HCT116 (cell line): Measurements from ENCODE around the gene GIT2. TPM values are rescaled to one million over a fixed set of nuclear protein-coding genes. Genes with fewer than 3 reads are reported as not detected.

ENCODE experiments used
- ATAC-seq: fragments of 200-7000 bp; cut with Tn5 transposase; 2 replicates; pipeline ENCODE4 v1.9.1; 2020; ENCODE audit warnings: mild to moderate bottlenecking, moderate library complexity
- BruUV-seq: library from RNA; stranded (reverse); fragments of 400-500 nt; replicated peaks from 2 replicates; lab custom pipeline; 2021; lab: Mats Ljungman, UMichigan
- CTCF ChIA-PET: fragments of 300-600 bp; sonication (Branson Sonifier 250); formaldehyde crosslinking; loops from one replicate; lab custom pipeline; 2021; ENCODE audit warnings: antibody characterized with exemption; lab: Charles Lee
- POLR2A ChIA-PET: fragments of 300-600, 350-600 bp; sonication (Branson Sonifier 250); formaldehyde crosslinking; loops from one replicate; lab custom pipeline; 2021; ENCODE audit warnings: antibody characterized with exemption; lab: Charles Lee
- RAD21 ChIA-PET, 2 experiments: fragments of 300-600 bp; sonication (Branson Sonifier 250); formaldehyde crosslinking; loops; one replicate each; lab custom pipeline; 2023; ENCODE audit warnings: low total read pairs in 2 of 2; ENCODE audit not compliant: uncharacterized antibody in 2 of 2, unreplicated experiment in 2 of 2, low non-redundant PET in 1 of 2; lab: Charles Lee
- DNase-seq: peaks from one replicate; pipeline ENCODE4 v3.0.0-alpha.2; 2010; ENCODE audit warnings: low read depth, low spot score
- H2AFZ ChIP-seq: fragments of 200-600 bp; shearing (Covaris generic), sonication (generic); 2 replicates; pipeline ENCODE4 v1.6.1; 2017; ENCODE audit warnings: low read depth, mixed run types, mixed read lengths, antibody characterized with exemption, low read length; ENCODE audit not compliant: poor library complexity, severe bottlenecking
- H3K27ac ChIP-seq: 2 replicates; pipeline ENCODE4 v1.5.1; 2012; ENCODE audit warnings: low read depth, low read length
- H3K27me3 ChIP-seq: fragments of 200-600 bp; sonication (generic); 2 replicates; pipeline ENCODE4 v1.6.1; 2016; ENCODE audit warnings: mixed run types, low read length, mixed read lengths; ENCODE audit not compliant: insufficient read depth
- H3K36me3 ChIP-seq, 2 experiments: fragments of 200-500 bp in 1 of 2; fragments of 200-600 bp in 1 of 2; sonication (Bioruptor generic) in 1 of 2; sonication (generic) in 1 of 2; 2 replicates each; pipeline versions ENCODE4 v1.5.1 to v1.6.1; 2014 to 2016; ENCODE audit warnings: low read length in 2 of 2, inconsistent platforms in 1 of 2, mixed read lengths in 1 of 2, mixed run types in 1 of 2; ENCODE audit not compliant: insufficient read depth in 2 of 2, control insufficient read depth in 1 of 2
- H3K4me1 ChIP-seq, 2 experiments: fragments of 200-600 bp in 1 of 2; sonication (generic) in 1 of 2; 2 replicates each; pipeline versions ENCODE4 v1.5.1 to v1.6.1; 2012 to 2017; ENCODE audit warnings: low read length in 2 of 2, inconsistent platforms in 1 of 2, mild to moderate bottlenecking in 1 of 2, mixed read lengths in 1 of 2, mixed run types in 1 of 2, moderate library complexity in 1 of 2; ENCODE audit not compliant: insufficient read depth in 2 of 2, control insufficient read depth in 1 of 2
- H3K4me2 ChIP-seq: fragments of 200-600 bp; sonication (generic); 2 replicates; pipeline ENCODE4 v1.6.1; 2017; ENCODE audit warnings: mixed run types, low read length, mixed read lengths
- H3K4me3 ChIP-seq, 2 experiments: fragments of 200-600 bp in 1 of 2; sonication (generic) in 1 of 2; replicated peaks in 1 of 2; 2 replicates each; pipeline ENCODE4 v1.5.1; 2011 to 2016; ENCODE audit warnings: low read length in 2 of 2, control low read depth in 1 of 2, low read depth in 1 of 2, mild to moderate bottlenecking in 1 of 2, mixed read lengths in 1 of 2, mixed run types in 1 of 2
- H3K79me2 ChIP-seq: fragments of 200-600 bp; sonication (generic); 2 replicates; pipeline ENCODE4 v1.6.1; 2017; ENCODE audit warnings: mild to moderate bottlenecking, mixed run types, low read length, moderate library complexity, mixed read lengths; ENCODE audit not compliant: insufficient read depth
- H3K9ac ChIP-seq: fragments of 200-600 bp; sonication (generic); 2 replicates; pipeline ENCODE4 v1.6.1; 2016; ENCODE audit warnings: low read length, mixed read lengths
- H3K9me2 ChIP-seq: fragments of 200-600 bp; sonication (generic), shearing (Covaris generic); 2 replicates; pipeline ENCODE4 v1.6.1; 2017; ENCODE audit warnings: mixed run types, mild to moderate bottlenecking, moderate library complexity; ENCODE audit not compliant: insufficient read depth
- H3K9me3 ChIP-seq, 2 experiments: fragments of 200-500 bp in 1 of 2; fragments of 200-600 bp in 1 of 2; sonication (Bioruptor generic) in 1 of 2; sonication (generic) in 1 of 2; 2 replicates each; pipeline ENCODE4 v1.6.1; 2014 to 2017; ENCODE audit warnings: low read length in 2 of 2, mixed read lengths in 2 of 2, inconsistent platforms in 1 of 2, low read depth in 1 of 2, mild to moderate bottlenecking in 1 of 2, mixed run types in 1 of 2, moderate library complexity in 1 of 2; ENCODE audit not compliant: control insufficient read depth in 1 of 2, insufficient read depth in 1 of 2
- H4K20me1 ChIP-seq: fragments of 200-600 bp; sonication (generic), shearing (Covaris generic); 2 replicates; pipeline ENCODE4 v1.6.1; 2017; ENCODE audit warnings: mixed run types, mild to moderate bottlenecking, moderate library complexity; ENCODE audit not compliant: insufficient read depth
- CTCF ChIP-seq, 3 experiments: fragments of 200-600 bp in 1 of 3; sonication (generic) in 1 of 3; IDR thresholded peaks in 2 of 3; conservative IDR thresholded peaks in 1 of 3; 2 replicates each; pipeline ENCODE4 v1.5.1; 2012 to 2017; ENCODE audit warnings: low read depth in 2 of 3, low read length in 2 of 3, antibody characterized with exemption in 1 of 3, borderline replicate concordance in 1 of 3, control low read depth in 1 of 3, mild to moderate bottlenecking in 1 of 3, mixed read lengths in 1 of 3, mixed run types in 1 of 3, moderate library complexity in 1 of 3; ENCODE audit not compliant: insufficient read depth in 1 of 3
- EGR1 ChIP-seq: IDR thresholded peaks from 2 replicates; pipeline ENCODE4 v1.6.1; 2012; ENCODE audit warnings: low read depth
- ELF1 ChIP-seq: IDR thresholded peaks from 2 replicates; pipeline ENCODE4 v1.6.1; 2012; ENCODE audit warnings: low read depth, borderline replicate concordance
- EZH2 ChIP-seq: fragments of 200-600 bp; sonication (generic); IDR thresholded peaks from 2 replicates; pipeline ENCODE4 v1.6.1; 2017; ENCODE audit warnings: antibody characterized with exemption, mixed run types
- EZH2phosphoT487 ChIP-seq: fragments of 200-600 bp; IDR thresholded peaks from 2 replicates; pipeline ENCODE4 v1.6.1; 2018; ENCODE audit warnings: antibody characterized with exemption, borderline replicate concordance
- JUND ChIP-seq: IDR thresholded peaks from 2 replicates; pipeline ENCODE4 v1.6.1; 2012
- MAX ChIP-seq: IDR thresholded peaks from 2 replicates; pipeline ENCODE4 v1.6.1; 2012
- POLR2A ChIP-seq: IDR thresholded peaks from 2 replicates; pipeline ENCODE4 v1.7.0; 2011; ENCODE audit warnings: borderline replicate concordance; ENCODE audit not compliant: insufficient read depth, insufficient read length; ENCODE audit errors: extremely low read depth
- POLR2AphosphoS5 ChIP-seq: IDR thresholded peaks from 2 replicates; pipeline ENCODE4 v1.6.1; 2011; ENCODE audit warnings: mild to moderate bottlenecking, low read depth, low read length, moderate library complexity
- RAD21 ChIP-seq: IDR thresholded peaks from 2 replicates; pipeline ENCODE4 v1.6.1; 2012; ENCODE audit warnings: low read depth, mild to moderate bottlenecking
- REST ChIP-seq: IDR thresholded peaks from 2 replicates; pipeline ENCODE4 v1.6.1; 2012; ENCODE audit warnings: low read depth
- SP1 ChIP-seq: IDR thresholded peaks from 2 replicates; pipeline ENCODE4 v1.6.1; 2012; ENCODE audit warnings: low read depth
- SRF ChIP-seq: IDR thresholded peaks from 2 replicates; pipeline ENCODE4 v1.6.1; 2012; ENCODE audit warnings: low read depth
- YY1 ChIP-seq: IDR thresholded peaks from 2 replicates; pipeline ENCODE4 v1.6.1; 2011; ENCODE audit warnings: low read length, low read depth, moderate library complexity, mild to moderate bottlenecking; ENCODE audit not compliant: insufficient replicate concordance; ENCODE audit errors: extremely low read depth
- ZFX ChIP-seq: fragments of 450-650 bp; IDR thresholded peaks from 2 replicates; pipeline ENCODE4 v1.6.1; 2017
- ZNF274 ChIP-seq: fragments of 200-500 bp; sonication (Bioruptor generic); IDR thresholded peaks from 2 replicates; pipeline ENCODE4 v1.6.1; 2014; ENCODE audit warnings: mild to moderate bottlenecking, low read depth, low read length, inconsistent platforms
- intact Hi-C: fragments of 100-400 bp; cut with micrococcal nuclease; formaldehyde crosslinking; loops from 2 replicates; pipeline ENCODE4 v1.10.0; 2022
- total RNA-seq: library from RNA; stranded (reverse); gene quantifications from one replicate; pipeline ENCODE4 v1.2.1, GENCODE V29; 2021; ENCODE audit not compliant: unreplicated experiment

GIT2 gene
- total RNA-seq, 1 experiment from 2014 or later: 21.5 TPM

GRCh38 chr12:109944561-109945359 is 51.4 kb downstream of the GIT2 start:
- ATAC-seq: no peak
- Histone ChIP-seq H3K4me3 (no peak overlapping the region), H2AFZ (no peak overlapping the region), H3K4me1 (peaks cover under 1 to 11% of the 10 kb centered on the region in 2 experiments; a peak in 3 of 4 replicates), H3K27ac (no peak overlapping the region), H3K4me2 (no peak overlapping the region), H3K9me2 (no peaks in the 10 kb centered on the region), H3K79me2 (no peaks in the 10 kb centered on the region), H3K36me3 (0 out of 4 replicates have a peak, but pooled peaks cover 3 to 6% of the 10 kb centered on the region in 2 experiments), H3K9me3 (no peaks in the 10 kb centered on the region), H3K27me3 (no peaks in the 10 kb centered on the region)
- DNase-seq: no peak
- intact Hi-C loops: no loop called here
- BruUV-seq: no TSS peak
- RAD21 ChIA-PET: no interaction called here
- POLR2A ChIA-PET: no interaction called here
- TF ChIP-seq POLR2AphosphoS5: no peak
- TF ChIP-seq SRF: no peak
- TF ChIP-seq ELF1: no peak
- no peak for TF ChIP-seq JUND
- TF ChIP-seq YY1: no peak
- no peak for TF ChIP-seq RAD21
- TF ChIP-seq REST: no peak
- no peak for TF ChIP-seq EZH2phosphoT487
- no peak for TF ChIP-seq ZNF274
- no peak for TF ChIP-seq CTCF (IDR thresholded peaks at IDR 0.05 in 2 of 3, conservative IDR thresholded peaks at IDR 0.05 in 1 of 3; ENCODE audit: borderline replicate concordance in 1 of 3, insufficient read depth in 1 of 3, low read depth in 2 of 3, low read length in 2 of 3)
- no peak for TF ChIP-seq POLR2A
- TF ChIP-seq SP1: no peak
- no peak for TF ChIP-seq EZH2
- TF ChIP-seq MAX: no peak
- no peak for TF ChIP-seq ZFX
- TF ChIP-seq EGR1: no peak
- TF ChIP-seq, all 23 proteins: peak for 0
- no peak overlapping the region for H3K9ac ChIP-seq
- H4K20me1 ChIP-seq: no peaks in the 10 kb centered on the region
- CTCF ChIA-PET: interaction anchor here (1.4 kb wide), 1 partner anchor 34 kb away, joined by 5 read pairs; no protein-coding TSS in a partner anchor
